ENCODE results near the gene NOCT. TPM values are rescaled to one million over a fixed set of nuclear protein-coding genes. Genes with fewer than 3 reads are reported as not detected.

NOCT gene
- polyA plus RNA-seq, 1 donor from 2014 or later, result 5.1 TPM

- Histone ChIP-seq H3K4me3 (ENCODE audit: low read length) (no peak overlapping the region), H2AFZ (ENCODE audit: low read depth, low read length) (no peak overlapping the region), H3K9me3 (ENCODE audit: low read length) (no peaks in the 10 kb centered on the region), H3K27me3 (ENCODE audit: insufficient read depth, low read depth, low read length) (no peaks in the 10 kb centered on the region), H3K27ac (ENCODE audit: low read length) (no peak overlapping the region), H3K4me2 (ENCODE audit: low read length) (no peak overlapping the region), H3K9ac (ENCODE audit: low read length) (no peak overlapping the region), H3K36me3 (ENCODE audit: insufficient read depth, low read length) (no peaks in the 10 kb centered on the region), H3K79me2 (replicated peaks; ENCODE audit: insufficient read depth, low read length) (peaks cover 2% of the 10 kb centered on the region), H3K9me2 (ENCODE audit: insufficient read depth, low read length) (no peaks in the 10 kb centered on the region), H4K20me1 (ENCODE audit: insufficient read depth) (no peaks in the 10 kb centered on the region), H3F3A (ENCODE audit: insufficient read depth, low read length, poor library complexity, severe bottlenecking) (no peaks in the 10 kb centered on the region)
- no peak for TF ChIP-seq CTCF (IDR thresholded peaks at IDR 0.05; ENCODE audit: poor library complexity, severe bottlenecking)
These were observed 4.2 kb upstream of the NOCT start for GRCh38 chr4:139011225-139011950.

- TF ChIP-seq TAF1 (IDR thresholded peaks at IDR 0.05; ENCODE audit: low read depth) (no peak), RAD21 (conservative IDR thresholded peaks at IDR 0.05) (no peak)
- peak overlapping the region; percentile 63 for H3K4me2 ChIP-seq (ENCODE audit: low read length)
- H3K36me3 ChIP-seq (ENCODE audit: insufficient read depth, low read length), result no peaks in the 10 kb centered on the region
- H3K9me2 ChIP-seq (ENCODE audit: insufficient read depth, low read length), result no peaks in the 10 kb centered on the region
- H4K20me1 ChIP-seq (ENCODE audit: insufficient read depth), result no peaks in the 10 kb centered on the region
- peak overlapping the region; percentile 92 for H3K27ac ChIP-seq (ENCODE audit: low read length)
- peak overlapping the region; percentile 83 for H3K9ac ChIP-seq (ENCODE audit: low read length)
- peaks cover 11% of the 10 kb centered on the region for H3K79me2 ChIP-seq (replicated peaks; ENCODE audit: insufficient read depth, low read length)
- H3K9me3 ChIP-seq (ENCODE audit: low read length), result no peaks in the 10 kb centered on the region
- no peaks in the 10 kb centered on the region for H3F3A ChIP-seq (ENCODE audit: insufficient read depth, low read length, poor library complexity, severe bottlenecking)
- peak overlapping the region; percentile 75 for H3K4me3 ChIP-seq (ENCODE audit: low read length)
- peak overlapping the region; percentile 35 for H2AFZ ChIP-seq (ENCODE audit: low read depth, low read length)
- H3K27me3 ChIP-seq (ENCODE audit: insufficient read depth, low read depth, low read length), result no peaks in the 10 kb centered on the region
These were observed 961 bp upstream of the NOCT start for GRCh38 chr4:139014371-139015268.

DNA sequence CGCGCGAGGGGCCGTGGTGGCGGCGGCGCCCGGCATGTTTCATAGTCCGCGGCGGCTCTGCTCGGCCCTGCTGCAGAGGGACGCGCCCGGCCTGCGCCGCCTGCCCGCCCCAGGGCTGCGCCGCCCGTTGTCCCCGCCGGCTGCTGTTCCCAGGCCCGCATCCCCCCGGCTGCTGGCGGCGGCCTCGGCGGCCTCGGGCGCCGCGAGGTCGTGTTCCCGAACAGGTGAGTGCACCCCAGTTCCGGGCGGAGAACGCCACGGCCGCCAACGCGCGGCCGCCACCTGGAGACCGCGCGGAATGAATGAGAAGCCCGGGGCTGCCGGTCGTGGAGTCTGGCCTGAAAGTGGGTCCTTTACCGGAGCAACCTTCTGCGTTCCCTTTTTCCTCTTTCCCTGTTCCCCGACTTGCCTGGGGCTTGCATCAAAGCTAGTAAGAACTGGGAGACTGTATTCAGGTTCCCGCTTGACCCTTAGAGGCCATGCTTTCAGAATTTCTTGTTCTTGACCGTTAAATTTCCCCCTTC lies 429 bp downstream of the NOCT start:
- TF ChIP-seq MXI1 (conservative IDR thresholded peaks at IDR 0.05; ENCODE audit: poor library complexity, severe bottlenecking) (peak; percentile 61), SMC3 (conservative IDR thresholded peaks at IDR 0.05; ENCODE audit: poor library complexity) (no peak), EP300 (conservative IDR thresholded peaks at IDR 0.05; ENCODE audit: poor library complexity, severe bottlenecking) (no peak), EZH2 (IDR thresholded peaks at IDR 0.05; ENCODE audit: borderline replicate concordance, insufficient read depth, low read length, poor library complexity, severe bottlenecking) (no peak), POLR2AphosphoS5 (IDR thresholded peaks at IDR 0.05) (no peak), RAD21 (conservative IDR thresholded peaks at IDR 0.05) (peak; percentile 25), TAF1 (IDR thresholded peaks at IDR 0.05; ENCODE audit: low read depth) (no peak), CTCF (IDR thresholded peaks at IDR 0.05; ENCODE audit: poor library complexity, severe bottlenecking) (no peak)
- TF ChIP-seq, protein P1, sequence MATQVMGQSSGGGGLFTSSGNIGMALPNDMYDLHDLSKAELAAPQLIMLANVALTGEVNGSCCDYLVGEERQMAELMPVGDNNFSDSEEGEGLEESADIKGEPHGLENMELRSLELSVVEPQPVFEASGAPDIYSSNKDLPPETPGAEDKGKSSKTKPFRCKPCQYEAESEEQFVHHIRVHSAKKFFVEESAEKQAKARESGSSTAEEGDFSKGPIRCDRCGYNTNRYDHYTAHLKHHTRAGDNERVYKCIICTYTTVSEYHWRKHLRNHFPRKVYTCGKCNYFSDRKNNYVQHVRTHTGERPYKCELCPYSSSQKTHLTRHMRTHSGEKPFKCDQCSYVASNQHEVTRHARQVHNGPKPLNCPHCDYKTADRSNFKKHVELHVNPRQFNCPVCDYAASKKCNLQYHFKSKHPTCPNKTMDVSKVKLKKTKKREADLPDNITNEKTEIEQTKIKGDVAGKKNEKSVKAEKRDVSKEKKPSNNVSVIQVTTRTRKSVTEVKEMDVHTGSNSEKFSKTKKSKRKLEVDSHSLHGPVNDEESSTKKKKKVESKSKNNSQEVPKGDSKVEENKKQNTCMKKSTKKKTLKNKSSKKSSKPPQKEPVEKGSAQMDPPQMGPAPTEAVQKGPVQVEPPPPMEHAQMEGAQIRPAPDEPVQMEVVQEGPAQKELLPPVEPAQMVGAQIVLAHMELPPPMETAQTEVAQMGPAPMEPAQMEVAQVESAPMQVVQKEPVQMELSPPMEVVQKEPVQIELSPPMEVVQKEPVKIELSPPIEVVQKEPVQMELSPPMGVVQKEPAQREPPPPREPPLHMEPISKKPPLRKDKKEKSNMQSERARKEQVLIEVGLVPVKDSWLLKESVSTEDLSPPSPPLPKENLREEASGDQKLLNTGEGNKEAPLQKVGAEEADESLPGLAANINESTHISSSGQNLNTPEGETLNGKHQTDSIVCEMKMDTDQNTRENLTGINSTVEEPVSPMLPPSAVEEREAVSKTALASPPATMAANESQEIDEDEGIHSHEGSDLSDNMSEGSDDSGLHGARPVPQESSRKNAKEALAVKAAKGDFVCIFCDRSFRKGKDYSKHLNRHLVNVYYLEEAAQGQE (IDR thresholded peaks at IDR 0.05; ENCODE audit: borderline replicate concordance), result no peak
- Histone ChIP-seq H3K4me3 (ENCODE audit: low read length) (peak overlapping the region; percentile 75), H4K20me1 (ENCODE audit: insufficient read depth) (no peaks in the 10 kb centered on the region), H2AFZ (ENCODE audit: low read depth, low read length) (peak overlapping the region; percentile 35), H3K27ac (ENCODE audit: low read length) (peak overlapping the region; percentile 92), H3K27me3 (ENCODE audit: insufficient read depth, low read depth, low read length) (no peaks in the 10 kb centered on the region), H3K9me3 (ENCODE audit: low read length) (no peaks in the 10 kb centered on the region), H3F3A (ENCODE audit: insufficient read depth, low read length, poor library complexity, severe bottlenecking) (peaks cover 7% of the 10 kb centered on the region), H3K9me2 (ENCODE audit: insufficient read depth, low read length) (no peaks in the 10 kb centered on the region), H3K9ac (ENCODE audit: low read length) (peak overlapping the region; percentile 83), H3K4me2 (ENCODE audit: low read length) (peak overlapping the region; percentile 46), H3K79me2 (replicated peaks; ENCODE audit: insufficient read depth, low read length) (peaks cover 11% of the 10 kb centered on the region), H3K36me3 (ENCODE audit: insufficient read depth, low read length) (no peaks in the 10 kb centered on the region)
